Stimulated activated CD8-positive, alpha-beta memory T cell treated with anti-CD3 and anti-CD28 coated beads, Interleukin-4, amount 100 ng/mL, for 1 hour (primary cell): Measurements from ENCODE around the gene OR5W2.
"Not testable (repeated sequence)": the region's sequence is repeated elsewhere in the genome, so short reads cannot be mapped to it uniquely, and the experiment has no call there.

Source experiments
- DNase-seq, 2 donors: peaks; one replicate each; pipeline ENCODE4 v3.0.0-alpha.2; 2020; ENCODE audit warnings: low read depth in 2 of 2, low spot score in 1 of 2

OR5W2 gene

GRCh38 chr11:55914482-55914881 lies at the start of gene OR5W2:
OR5W2 (minus strand) TSS chr11:55914582; CDS start chr11:55914582, 0 bp downstream.
- DNase-seq, result no peak

DNA sequence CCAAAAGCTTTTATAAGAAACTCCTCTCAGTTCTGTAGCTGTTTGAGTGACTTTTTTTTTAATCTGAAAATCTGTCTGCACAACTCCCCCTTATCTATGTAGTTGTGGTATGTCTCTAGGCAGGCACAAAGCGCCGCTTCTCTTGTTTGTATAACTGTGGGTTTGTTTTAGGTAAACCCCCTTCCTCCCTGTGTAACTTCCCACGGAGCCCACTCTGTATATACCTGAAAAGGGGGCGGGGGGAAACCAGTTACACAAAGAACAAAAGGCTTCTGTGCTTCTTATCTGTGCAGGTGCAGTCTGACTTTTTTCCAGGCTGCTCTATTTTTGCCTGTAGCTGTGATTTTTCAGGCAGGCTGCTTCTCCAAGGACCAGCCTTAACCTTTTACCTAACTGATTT lies 42.1 kb upstream of the OR5W2 start:
- DNase-seq, result no peak

GRCh38 chr11:55949330-55949729 lies 34.9 kb upstream of the OR5W2 start:
- no peak for DNase-seq

DNA sequence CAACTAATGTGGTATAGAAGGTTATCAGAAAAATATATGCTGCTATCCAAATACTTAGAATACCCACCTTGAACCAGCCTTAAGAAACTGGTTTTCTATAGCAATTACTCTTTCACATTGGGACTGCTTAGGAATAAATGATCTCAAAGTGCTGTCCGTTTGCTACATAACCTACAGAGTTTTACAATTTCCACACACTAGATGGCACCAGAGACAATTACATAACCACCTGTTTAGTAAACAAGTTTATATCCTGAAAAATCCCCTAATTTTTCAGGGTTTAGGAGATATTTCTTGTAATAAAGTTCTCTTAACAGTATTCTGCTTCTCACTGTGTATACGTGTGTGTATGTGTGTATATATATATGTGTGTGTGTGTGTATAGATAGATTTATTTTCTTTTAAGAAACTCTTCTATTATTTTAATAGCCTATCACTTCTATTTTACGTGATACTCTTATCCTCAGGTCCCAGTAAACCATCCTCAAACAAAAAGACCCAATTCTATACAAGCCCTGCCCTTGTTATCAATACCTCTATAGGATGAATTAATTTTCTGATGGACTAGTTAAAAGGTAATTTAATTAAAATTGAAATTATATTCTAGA lies 28.5 kb upstream of the OR5W2 start:
- no peak for DNase-seq

DNA sequence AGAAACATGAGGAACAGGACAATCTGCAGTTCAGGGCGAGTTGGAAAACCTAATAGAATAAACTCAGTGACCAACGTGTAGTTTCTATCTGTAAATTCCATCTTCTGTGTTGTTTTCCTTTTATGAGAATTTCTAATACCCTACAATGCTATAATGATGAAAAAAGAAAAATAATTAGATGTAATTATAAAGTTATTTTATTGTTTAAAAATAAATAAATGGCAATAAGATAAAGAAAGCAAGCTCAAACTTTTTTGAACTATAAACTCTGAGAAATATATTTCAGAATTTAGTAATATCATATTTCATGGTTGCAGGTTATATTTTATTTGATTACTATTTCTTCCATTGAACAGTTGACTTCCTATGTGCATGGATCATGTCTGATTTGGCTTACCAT lies 21.9 kb upstream of the OR5W2 start, which contains the start of gene OR5I1:
Gene OR5I1 (minus strand): TSS at position 101 of the 400 bp plus-strand sequence. CDS start 0 bp downstream, at position 101.
- no peak for DNase-seq

GRCh38 chr11:55920537-55920936 lies 6.2 kb upstream of the OR5W2 start:
- DNase-seq, result no peak

- DNase-seq, result no peak
These were observed 12.1 kb downstream of the OR5W2 start for GRCh38 chr11:55902308-55902707.

- no peak for DNase-seq
These were observed 19.2 kb downstream of the OR5W2 start for GRCh38 chr11:55895216-55895615.

- not testable (repeated sequence) for DNase-seq
These were observed 28.9 kb downstream of the OR5W2 start for GRCh38 chr11:55885481-55885880.

- not testable (repeated sequence) for DNase-seq
These were observed 29.4 kb downstream of the OR5W2 start for GRCh38 chr11:55884995-55885394.

DNA sequence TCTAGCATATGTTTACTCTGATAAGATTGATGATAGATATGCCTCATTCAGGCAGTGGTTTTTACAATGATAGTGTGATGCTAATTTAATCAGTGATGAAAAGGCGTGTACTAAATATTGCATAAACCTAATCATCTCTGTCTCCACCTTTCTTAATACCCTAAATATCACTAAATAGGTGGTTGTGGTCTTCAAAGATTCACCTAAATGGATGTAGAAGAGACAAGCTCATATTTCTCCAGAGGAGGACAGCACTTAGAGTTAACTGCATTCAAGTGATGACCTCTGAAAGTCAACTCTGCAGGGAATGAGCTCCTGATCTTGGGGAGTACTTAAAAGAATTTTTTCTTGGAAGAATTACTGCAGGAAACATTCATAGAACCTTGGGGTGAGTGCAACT lies 31.4 kb downstream of the OR5W2 start, which contains the start of gene TRIM51:
Gene TRIM51 (plus strand): TSS at position 301 of the 400 bp plus-strand sequence. CDS start 2,132 bp downstream, outside the sequence.
- DNase-seq, result not testable (repeated sequence)

- DNase-seq, result not testable (repeated sequence)
These were observed 41.2 kb downstream of the OR5W2 start for GRCh38 chr11:55873146-55873545.

DNA sequence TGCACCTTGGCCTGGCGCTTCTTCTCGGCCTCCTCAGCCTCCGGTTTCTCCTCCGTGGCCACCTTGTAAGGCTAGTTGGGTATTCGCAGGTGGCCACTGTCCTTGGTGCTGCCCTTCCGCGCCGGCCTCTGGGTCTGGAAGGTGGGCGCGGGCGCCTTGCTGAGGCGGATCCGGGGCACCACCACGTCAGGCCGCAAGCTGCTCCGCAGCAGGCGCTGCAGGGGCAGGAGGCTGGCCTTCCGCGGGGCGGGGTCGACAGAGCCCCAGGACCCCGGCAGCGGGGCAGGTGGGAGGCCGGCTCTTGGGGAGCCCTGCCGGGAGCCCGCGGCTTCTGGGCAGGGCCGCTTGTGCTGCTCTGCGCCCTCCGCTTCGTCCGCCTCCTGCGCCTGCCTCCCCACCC lies 41.7 kb downstream of the OR5W2 start:
- not testable (repeated sequence) for DNase-seq

- not testable (repeated sequence) for DNase-seq
These were observed 47.0 kb downstream of the OR5W2 start for GRCh38 chr11:55867354-55867753.
